ENCODE data around the gene RRAGC.

RRAGC gene

GRCh38 chr1:38859561-38860453, at the start of gene RRAGC:
TSS of gene RRAGC (minus strand) at chr1:38859772. CDS start at chr1:38859646, 126 bp downstream.
- DNase-seq: peak; percentile 99

GRCh38 chr1:38908821-38909220, 49.2 kb upstream of the RRAGC start:
- DNase-seq: no peak

GRCh38 chr1:38905985-38906384, 46.4 kb upstream of the RRAGC start:
- DNase-seq: no peak

GRCh38 chr1:38899560-38899959, 40.0 kb upstream of the RRAGC start:
- DNase-seq: no peak

- no peak for DNase-seq
Measured at GRCh38 chr1:38898653-38899230, 39.2 kb upstream of the RRAGC start.

- DNase-seq: no peak
Measured at GRCh38 chr1:38896169-38896568, 36.6 kb upstream of the RRAGC start.

GRCh38 chr1:38892976-38893375, 33.4 kb upstream of the RRAGC start:
- no peak for DNase-seq

GRCh38 chr1:38891753-38892152, 32.2 kb upstream of the RRAGC start:
- DNase-seq: no peak

- no peak for DNase-seq
Measured at GRCh38 chr1:38889589-38889988, 30.0 kb upstream of the RRAGC start.

GRCh38 chr1:38888423-38889333, 29.1 kb upstream of the RRAGC start:
- DNase-seq: no peak

- no peak for DNase-seq
Measured at GRCh38 chr1:38885092-38885491, 25.5 kb upstream of the RRAGC start.

GRCh38 chr1:38881487-38881886, 21.9 kb upstream of the RRAGC start, which contains the start of gene GJA9:
TSS of gene GJA9 (minus strand) at chr1:38881587. CDS start at chr1:38876098, 5,489 bp downstream.
- DNase-seq: no peak

GRCh38 chr1:38875811-38876210, 16.2 kb upstream of the RRAGC start:
- no peak for DNase-seq

GRCh38 chr1:38873027-38873969, 13.7 kb upstream of the RRAGC start, which contains the start of gene MYCBP:
TSS of gene MYCBP (minus strand) at chr1:38873348. CDS start at chr1:38873305, 43 bp downstream.
- peak; percentile 96 to 97 (median 97) for DNase-seq

GRCh38 chr1:38872401-38873026, 12.9 kb upstream of the RRAGC start:
- peak; percentile 31 to 41 (median 33) for DNase-seq

- no peak for DNase-seq
Measured at GRCh38 chr1:38870996-38871395, 11.4 kb upstream of the RRAGC start.

GRCh38 chr1:38867208-38867607, 7.6 kb upstream of the RRAGC start:
- no peak for DNase-seq

GRCh38 chr1:38865112-38865715, 5.6 kb upstream of the RRAGC start:
- no peak for DNase-seq

GRCh38 chr1:38860454-38860795, 853 bp upstream of the RRAGC start:
- no peak for DNase-seq

- DNase-seq: peak; percentile 84 to 96 (median 90)
Measured at GRCh38 chr1:38858833-38859560, 575 bp downstream of the RRAGC start.
